K562 (cell line): ENCODE measurements around the gene METAP1D. TPM values are rescaled to one million over a fixed set of nuclear protein-coding genes. Genes with fewer than 3 reads are reported as not detected.

Experiments
- ATF7 ChIP-seq: fragments of 450-650 bp; IDR thresholded peaks from 2 replicates; pipeline ENCODE4 v1.7.1; 2014; ENCODE audit warnings: mild to moderate bottlenecking, moderate library complexity
- BCL6 ChIP-seq: fragments of 250-450 bp; sonication (Bioruptor Pico); IDR thresholded peaks from 2 replicates; pipeline ENCODE4 v1.4.0; 2020
- CC2D1A ChIP-seq: fragments of 450-650 bp; IDR thresholded peaks from 2 replicates; pipeline ENCODE4 v1.6.1; 2017; ENCODE audit warnings: mild to moderate bottlenecking
- CTCF ChIP-seq, 3 experiments: IDR thresholded peaks in 2 of 3; conservative IDR thresholded peaks in 1 of 3; 2 replicates each; pipeline ENCODE4 v1.5.1; 2011 to 2012; ENCODE audit warnings: low read length in 3 of 3, mild to moderate bottlenecking in 3 of 3, control low read depth in 2 of 3, improper control_type of control experiment in 1 of 3, inconsistent platforms in 1 of 3, low read depth in 1 of 3, mixed read lengths in 1 of 3, moderate library complexity in 1 of 3; ENCODE audit not compliant: insufficient read depth in 2 of 3
- ELF4 ChIP-seq: fragments of 450-650 bp; formaldehyde crosslinking; IDR thresholded peaks from 2 replicates; pipeline ENCODE4 v1.4.0; 2022; ENCODE audit warnings: missing genetic modification characterization
- JUND ChIP-seq, 2 experiments: IDR thresholded peaks; 2 replicates in 1 of 2; 3 replicates in 1 of 2; pipeline ENCODE4 v1.6.1; 2011; ENCODE audit warnings: borderline replicate concordance in 2 of 2, low read depth in 2 of 2, low read length in 2 of 2, improper control_type of control experiment in 1 of 2, missing biosample characterization in 1 of 2, missing genetic modification characterization in 1 of 2, missing genetic modification reagents in 1 of 2
- NCOA1 ChIP-seq: fragments of 450-650 bp; IDR thresholded peaks from 2 replicates; pipeline ENCODE4 v1.6.1; 2016; ENCODE audit warnings: low read depth
- RB1 ChIP-seq: fragments of 450-650 bp; IDR thresholded peaks from 2 replicates; pipeline ENCODE4 v1.6.1; 2017; ENCODE audit warnings: low read depth, mild to moderate bottlenecking
- RBM25 ChIP-seq: fragments of 200-400 bp; formaldehyde crosslinking; IDR thresholded peaks from 2 replicates; pipeline ENCODE4 v1.6.1; 2018; ENCODE audit warnings: low read length, low read depth, moderate library complexity; ENCODE audit not compliant: severe bottlenecking
- REST ChIP-seq, 2 experiments: fragments of 450-650 bp; formaldehyde crosslinking in 1 of 2; IDR thresholded peaks; 2 replicates each; pipeline versions ENCODE4 v1.4.0 to v1.6.1; 2014 to 2020; ENCODE audit warnings: mild to moderate bottlenecking in 2 of 2, borderline replicate concordance in 1 of 2, low read depth in 1 of 2
- SAFB ChIP-seq: fragments of 200-400 bp; formaldehyde crosslinking; IDR thresholded peaks from 2 replicates; pipeline ENCODE4 v1.6.1; 2017; ENCODE audit warnings: low read depth, low read length, borderline replicate concordance
- TAF1 ChIP-seq: IDR thresholded peaks from 2 replicates; pipeline ENCODE4 v1.6.1; 2011; ENCODE audit warnings: mild to moderate bottlenecking, low read length, moderate library complexity; ENCODE audit not compliant: insufficient read depth, control insufficient read depth, severe bottlenecking; ENCODE audit errors: extremely low read depth
- USF2 ChIP-seq: sonication (generic); formaldehyde crosslinking; IDR thresholded peaks from 2 replicates; pipeline ENCODE4 v1.5.0; 2020; ENCODE audit warnings: missing genetic modification reagents
- ZNF717 ChIP-seq: fragments of 250-450 bp; sonication (Bioruptor Pico); IDR thresholded peaks from 2 replicates; pipeline ENCODE4 v1.5.0; 2021
- polyA plus RNA-seq, 8 experiments: library from polyadenylated mRNA; depleted of rRNA in 4 of 8; stranded (reverse) in 5 of 8; unstranded in 3 of 8; fragments of >200 nt; fragmentation: Nextera tagmentation in 2 of 8; fragmentation: Illumina TruSeq in 1 of 8; extraction: Ambion mirVana in 2 of 8; extraction: Trizol in 1 of 8; gene quantifications; 2 replicates each; pipeline versions ENCODE4 v1.2.1 to v1.2.3, GENCODE V29; 2011 to 2014; ENCODE audit warnings: inconsistent platforms in 1 of 8, missing spikeins in 1 of 8
- total RNA-seq, 7 experiments: library from RNA; depleted of rRNA in 6 of 7; stranded (reverse); fragments of >200 nt in 6 of 7; fragmentation: Illumina TruSeq in 2 of 7; extraction: Trizol in 2 of 7; gene quantifications; 2 replicates each; pipeline versions ENCODE4 v1.2.1 to v1.2.3, GENCODE V29; 2011 to 2021; ENCODE audit warnings: low replicate concordance in 1 of 7

METAP1D gene
- total and polyA plus RNA-seq, 9 of the 15 experiments (the other 6 are each of a cell fraction or from before 2014, with no cell fraction given) = 8.0 to 23.4 (median 15.7) TPM

GRCh38 chr2:172102391-172103359 lies 102.9 kb downstream of the METAP1D start, which contains the start of gene DLX2 (continued):
- TF ChIP-seq NCOA1 = no peak
- peak; percentile 96 for TF ChIP-seq USF2 (CRISPR knock-in tag)
- TF ChIP-seq CTCF (IDR thresholded peaks at IDR 0.05 in 2 of 3, conservative IDR thresholded peaks at IDR 0.05 in 1 of 3; ENCODE audit: insufficient read depth in 2 of 3, low read depth in 1 of 3, low read length in 3 of 3) = peak in 2 of 3 experiments; percentile 23 to 32; a peak in 3 of 6 replicates
- no peak for TF ChIP-seq ZNF717
- peak; percentile 42 for TF ChIP-seq RB1
- TF ChIP-seq JUND (IDR thresholded peaks at IDR 0.05; ENCODE audit: borderline replicate concordance, low read depth, low read length) = peak; percentile 61; the same call in 1 of the 2 replicates
- TF ChIP-seq JUND (tag; IDR thresholded peaks at IDR 0.05; ENCODE audit: borderline replicate concordance, low read depth, low read length) = no peak
- TF ChIP-seq ATF7 = peak; percentile 64
- TF ChIP-seq BCL6 = no peak
- peak; percentile 87 for TF ChIP-seq REST (IDR thresholded peaks at IDR 0.05; ENCODE audit: borderline replicate concordance)
- TF ChIP-seq REST (CRISPR knock-in tag; IDR thresholded peaks at IDR 0.05; ENCODE audit: low read depth) = no peak
- TF ChIP-seq TAF1 = peak; percentile 44
- TF ChIP-seq CC2D1A = 0 out of 2 replicates have a peak, but pooled peaks have one; percentile 10
- no peak for TF ChIP-seq ELF4 (CRISPR knock-in tag)
- peak; percentile 87 for TF ChIP-seq RBM25
- TF ChIP-seq SAFB = no peak
